GM19023 (cell line): Measurements from ENCODE around the gene KCNE1.

ENCODE experiments used
- ATAC-seq: cut with Tn5 transposase; IDR thresholded peaks from one replicate; pipeline ENCODE4 v1.9.1; 2021; ENCODE audit warnings: mild to moderate bottlenecking, moderate library complexity; ENCODE audit not compliant: unreplicated experiment

The KCNE1 gene

GRCh38 chr21:34536311-34536710 is 24.3 kb upstream of the KCNE1 start:
- no peak for ATAC-seq

DNA sequence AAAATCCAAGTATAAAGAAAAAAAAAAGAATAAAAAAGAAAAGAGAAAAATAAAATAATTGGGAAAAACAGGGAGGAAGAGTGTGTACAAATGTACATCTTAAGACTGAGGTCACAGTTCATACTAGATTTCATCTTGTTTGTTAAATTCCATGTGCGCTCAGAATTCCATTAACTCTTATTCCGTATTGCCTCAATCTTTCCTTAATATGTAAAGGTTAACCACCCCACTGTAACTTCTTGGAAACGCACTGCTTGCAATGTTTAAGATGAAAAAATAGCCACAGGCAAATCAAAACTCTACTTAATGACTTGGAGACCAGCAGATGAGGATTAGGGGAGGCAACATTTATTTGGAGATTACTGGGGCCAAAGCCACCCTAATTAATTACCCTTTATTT is 23.9 kb upstream of the KCNE1 start:
- no peak for ATAC-seq

DNA sequence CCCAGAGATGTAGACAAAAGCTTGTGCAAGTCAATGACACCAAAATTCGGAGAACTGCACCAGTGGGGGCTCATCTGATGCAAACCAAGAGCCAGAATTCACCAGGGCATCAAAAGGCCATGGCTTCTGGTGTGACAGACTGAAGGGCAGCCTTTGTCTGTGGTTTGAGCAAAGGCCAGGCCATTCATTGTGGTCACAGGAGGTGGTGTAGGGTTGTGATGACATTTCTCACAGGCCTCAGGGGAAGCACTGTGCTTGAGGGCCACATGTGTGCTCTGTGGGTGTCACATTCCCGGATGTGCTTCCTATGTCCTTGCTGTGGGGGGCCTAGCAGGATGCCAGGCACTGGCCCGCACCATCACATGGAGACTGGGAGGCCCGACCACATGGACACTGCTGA is 22.5 kb upstream of the KCNE1 start:
- ATAC-seq: no peak

- no peak for ATAC-seq
Measured at GRCh38 chr21:34533938-34534337, 21.9 kb upstream of the KCNE1 start.

- ATAC-seq: no peak
Measured at GRCh38 chr21:34531399-34531798, 19.4 kb upstream of the KCNE1 start.

GRCh38 chr21:34530261-34530660 is 18.3 kb upstream of the KCNE1 start:
- no peak for ATAC-seq

GRCh38 chr21:34528131-34528561 is 16.1 kb upstream of the KCNE1 start:
- no peak for ATAC-seq

GRCh38 chr21:34526618-34527290 is 14.7 kb upstream of the KCNE1 start:
- ATAC-seq: no peak

DNA sequence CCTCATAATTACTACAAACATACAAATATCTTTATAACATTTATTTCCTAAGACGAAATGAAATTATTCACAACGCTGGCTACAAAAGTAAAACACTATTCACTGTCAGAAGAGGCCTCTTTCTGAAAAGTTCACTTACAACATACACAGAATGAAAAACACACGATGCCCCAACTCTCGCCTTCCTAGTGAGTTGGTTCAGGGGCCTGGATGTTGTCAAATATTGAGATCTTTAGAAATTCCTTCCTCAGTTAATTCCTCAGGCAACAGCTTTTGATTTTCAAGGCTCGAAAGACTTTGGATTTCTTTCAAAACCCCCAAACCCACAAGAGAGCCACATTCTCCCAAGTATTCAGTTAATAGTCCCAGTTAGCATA is 14.2 kb upstream of the KCNE1 start:
- ATAC-seq: no peak

GRCh38 chr21:34524646-34525601 is 12.9 kb upstream of the KCNE1 start:
- ATAC-seq: no peak

GRCh38 chr21:34523019-34523555 is 11.1 kb upstream of the KCNE1 start:
- no peak for ATAC-seq

DNA sequence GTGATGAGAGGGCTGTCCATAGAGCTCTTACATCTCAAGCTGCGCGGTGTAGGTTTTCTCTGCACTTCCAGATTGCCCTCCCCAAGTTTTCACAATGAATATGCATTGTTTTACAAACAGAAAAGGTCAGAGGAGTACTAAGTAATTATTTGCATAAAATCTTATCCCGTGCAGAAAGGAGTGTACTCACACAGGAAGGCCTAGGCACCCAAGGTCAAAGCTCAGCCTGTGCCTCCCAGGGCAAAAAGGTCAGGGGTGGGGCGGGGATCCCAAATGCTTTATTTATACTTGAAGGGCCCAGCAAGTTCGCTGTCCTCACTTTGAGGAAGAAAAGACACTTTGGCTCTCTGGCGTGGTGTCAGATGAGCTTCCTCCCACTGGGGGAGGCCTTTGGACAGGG is 10.3 kb upstream of the KCNE1 start:
- ATAC-seq: no peak

DNA sequence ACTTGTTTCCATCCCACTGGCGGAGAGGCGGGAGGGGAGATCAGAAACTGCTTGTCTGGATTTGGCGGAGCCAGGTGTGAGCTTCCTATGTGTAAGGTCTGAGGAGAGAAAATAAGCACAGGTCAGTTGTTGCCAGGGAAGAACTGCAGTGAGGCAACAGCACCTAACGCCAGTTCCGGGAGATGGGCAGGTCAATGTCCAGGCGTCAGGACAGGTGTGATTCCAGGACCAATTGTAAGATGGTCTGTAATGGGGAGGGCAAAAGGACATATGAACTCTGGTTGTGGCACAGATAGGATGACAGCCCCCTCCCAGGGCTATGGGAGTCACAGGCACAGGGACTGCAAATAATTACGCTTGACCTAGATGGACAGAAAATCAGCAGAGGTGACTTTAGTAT is 9.6 kb upstream of the KCNE1 start:
- ATAC-seq: no peak

DNA sequence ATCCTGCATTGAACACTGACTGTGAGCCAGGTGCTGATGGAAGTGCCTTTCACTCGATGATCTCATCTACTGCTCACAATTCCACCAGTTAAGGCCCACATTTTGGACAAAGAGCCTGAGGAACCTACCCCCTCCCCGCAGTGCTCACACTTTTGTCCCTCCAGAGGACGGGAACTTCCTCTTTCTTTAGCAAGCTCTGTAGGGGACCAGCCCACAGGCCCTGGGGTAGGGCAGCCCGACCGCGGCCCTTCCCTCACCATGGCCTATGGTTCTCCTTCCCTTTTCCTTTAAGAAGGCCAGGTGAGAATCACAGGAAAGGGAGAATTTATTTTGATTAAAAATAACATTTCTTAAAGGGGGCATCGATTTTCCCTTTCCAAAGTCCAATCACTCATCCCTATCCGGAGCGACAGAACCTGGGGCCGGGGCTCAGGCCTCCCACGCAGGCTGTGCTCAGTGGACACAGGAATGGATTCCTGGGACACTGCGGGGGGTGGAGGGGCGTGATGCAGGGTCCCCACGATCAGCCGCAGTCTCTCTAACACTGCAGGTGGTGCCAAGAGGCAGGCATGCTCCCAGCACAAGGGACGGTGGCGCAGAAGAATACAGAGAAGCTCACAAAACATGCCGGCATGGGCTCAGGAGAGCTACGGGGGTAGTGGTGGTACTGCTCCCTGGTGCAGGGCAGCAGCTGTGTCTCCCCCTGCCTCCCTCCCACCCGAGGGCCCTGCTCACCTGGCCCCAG is 8.9 kb upstream of the KCNE1 start:
- ATAC-seq: no peak

GRCh38 chr21:34520281-34520680 is 8.3 kb upstream of the KCNE1 start:
- ATAC-seq: no peak

GRCh38 chr21:34519694-34520093 is 7.7 kb upstream of the KCNE1 start:
- ATAC-seq: no peak

GRCh38 chr21:34519016-34519415 is 7.0 kb upstream of the KCNE1 start:
- no peak for ATAC-seq

GRCh38 chr21:34518301-34518700 is 6.3 kb upstream of the KCNE1 start:
- no peak for ATAC-seq

DNA sequence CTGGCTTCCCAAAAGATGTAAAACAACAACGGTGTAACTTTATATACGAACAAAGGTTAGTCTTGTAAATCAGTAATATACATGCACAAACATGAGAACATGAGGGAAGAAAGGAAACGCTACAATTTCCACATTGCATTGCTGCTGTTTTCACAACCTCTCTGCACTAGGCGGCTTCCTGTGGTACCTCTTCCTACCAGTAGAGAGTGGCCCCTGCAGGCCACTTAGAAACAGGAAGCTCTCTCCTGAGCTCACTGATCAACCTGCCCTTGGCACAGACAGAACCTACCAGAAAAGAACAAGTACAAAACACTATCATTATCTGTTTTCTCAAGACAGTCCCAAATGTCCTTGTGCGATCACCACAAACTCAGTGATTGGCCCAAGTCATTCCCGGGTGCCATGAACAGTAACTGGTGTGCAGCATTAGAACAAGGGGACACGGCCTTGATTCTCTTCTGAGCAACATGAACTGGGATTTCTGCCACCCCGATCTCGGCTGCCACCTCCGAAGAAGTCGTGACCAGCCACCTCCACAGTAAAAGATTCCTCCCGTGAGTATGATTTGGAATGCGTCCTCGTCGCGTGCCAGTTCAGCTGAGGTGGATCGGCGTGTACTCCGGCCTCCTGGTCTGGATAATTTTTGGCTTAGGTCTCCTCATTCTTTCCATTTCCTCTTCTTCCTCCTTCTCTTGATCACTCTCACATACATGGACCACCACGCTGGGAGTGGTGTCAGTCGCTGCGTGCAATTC is 5.7 kb upstream of the KCNE1 start:
- ATAC-seq: no peak

DNA sequence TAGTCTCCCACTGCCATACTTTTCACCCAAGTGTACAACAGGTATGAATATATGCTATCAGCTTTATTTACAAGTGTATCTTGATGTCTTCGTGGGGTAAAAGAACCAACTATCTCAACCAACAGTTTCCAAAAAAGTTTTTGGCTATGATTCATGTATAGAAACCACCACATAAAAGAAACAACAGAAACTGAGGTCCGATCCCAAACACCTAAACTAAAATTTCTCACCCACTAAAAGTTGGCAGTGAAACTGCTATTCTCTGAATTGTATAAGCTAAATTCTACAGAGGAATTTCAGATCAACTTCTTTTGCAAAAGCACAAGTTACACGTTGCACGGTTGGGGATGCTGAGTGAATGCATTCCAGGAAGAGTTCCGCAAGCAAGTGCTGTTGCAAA is 5.0 kb upstream of the KCNE1 start:
- ATAC-seq: no peak
